Skeletal muscle tissue (tissue), 4 donors: ENCODE results near the gene TSEN2. TPM values are rescaled to one million over a fixed set of nuclear protein-coding genes. Genes with fewer than 3 reads are reported as not detected.
"Not testable (repeated sequence)": the region's sequence is repeated elsewhere in the genome, so short reads cannot be mapped to it uniquely, and the experiment has no call there.

Experiments used
- H3K27ac ChIP-seq: one replicate; pipeline ENCODE4 v1.7.0; 2013; ENCODE audit warnings: mild to moderate bottlenecking, low read depth, low read length, inconsistent platforms
- H3K27me3 ChIP-seq, 3 donors: one replicate each; pipeline ENCODE4 v1.7.0; 2013; ENCODE audit warnings: low read length in 3 of 3; ENCODE audit not compliant: control insufficient read depth in 3 of 3, insufficient read depth in 3 of 3
- H3K36me3 ChIP-seq, 3 donors: one replicate each; pipeline ENCODE4 v1.7.0; 2013; ENCODE audit warnings: low read length in 3 of 3; ENCODE audit not compliant: control insufficient read depth in 3 of 3, insufficient read depth in 3 of 3
- H3K4me1 ChIP-seq, 3 donors: one replicate each; pipeline ENCODE4 v1.7.0; 2013; ENCODE audit warnings: low read length in 3 of 3, mild to moderate bottlenecking in 3 of 3; ENCODE audit not compliant: control insufficient read depth in 3 of 3, insufficient read depth in 3 of 3
- H3K4me3 ChIP-seq, 3 donors: one replicate each; pipeline ENCODE4 v1.7.0; 2013; ENCODE audit warnings: low read length in 3 of 3
- H3K9ac ChIP-seq, 3 donors: one replicate each; pipeline ENCODE4 v1.7.0; 2013; ENCODE audit warnings: low read length in 3 of 3, mild to moderate bottlenecking in 3 of 3, moderate library complexity in 2 of 3, low read depth in 1 of 3
- H3K9me3 ChIP-seq, 3 donors: one replicate each; pipeline ENCODE4 v1.7.0; 2013; ENCODE audit warnings: low read length in 3 of 3; ENCODE audit not compliant: control insufficient read depth in 3 of 3
- total RNA-seq: library from RNA; depleted of rRNA; stranded (reverse); fragments of >200 nt; gene quantifications from one replicate; pipeline ENCODE4 v1.2.3, GENCODE V29; 2014
- donor health status: Osteomylitis.

The TSEN2 gene
- total RNA-seq, 1 donor from 2014 or later: 15.1 TPM

DNA sequence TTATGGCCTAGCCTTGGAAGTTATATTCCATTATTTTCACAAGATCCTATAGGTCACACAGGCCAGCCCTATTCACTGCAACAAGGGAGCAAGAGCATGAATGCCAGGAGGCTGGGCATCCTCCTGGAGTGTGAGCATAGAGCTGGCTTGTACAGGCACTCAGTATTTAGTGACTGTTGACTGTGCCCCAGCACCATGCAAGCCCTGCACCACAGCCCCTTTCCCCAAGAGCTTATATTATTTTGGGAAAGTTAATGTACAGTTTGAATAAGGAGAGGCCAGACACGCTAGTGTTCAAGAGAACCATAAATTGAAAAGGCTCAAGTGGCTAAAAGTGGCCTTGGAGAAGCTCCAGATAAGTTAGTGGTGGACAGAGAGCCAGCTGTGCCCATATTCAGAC, 32.3 kb upstream of the TSEN2 start:
- H3K27me3 ChIP-seq: peaks cover 0 to 3% (median 0%) of the 10 kb centered on the region in 3 donors
- H3K4me1 ChIP-seq: no peaks in the 10 kb centered on the region
- H3K4me3 ChIP-seq: no peak overlapping the region
- no peak overlapping the region for H3K27ac ChIP-seq
- H3K36me3 ChIP-seq: no peaks in the 10 kb centered on the region
- peaks cover 0 to 4% (median 0%) of the 10 kb centered on the region in 3 donors for H3K9me3 ChIP-seq
- no peak overlapping the region for H3K9ac ChIP-seq

DNA sequence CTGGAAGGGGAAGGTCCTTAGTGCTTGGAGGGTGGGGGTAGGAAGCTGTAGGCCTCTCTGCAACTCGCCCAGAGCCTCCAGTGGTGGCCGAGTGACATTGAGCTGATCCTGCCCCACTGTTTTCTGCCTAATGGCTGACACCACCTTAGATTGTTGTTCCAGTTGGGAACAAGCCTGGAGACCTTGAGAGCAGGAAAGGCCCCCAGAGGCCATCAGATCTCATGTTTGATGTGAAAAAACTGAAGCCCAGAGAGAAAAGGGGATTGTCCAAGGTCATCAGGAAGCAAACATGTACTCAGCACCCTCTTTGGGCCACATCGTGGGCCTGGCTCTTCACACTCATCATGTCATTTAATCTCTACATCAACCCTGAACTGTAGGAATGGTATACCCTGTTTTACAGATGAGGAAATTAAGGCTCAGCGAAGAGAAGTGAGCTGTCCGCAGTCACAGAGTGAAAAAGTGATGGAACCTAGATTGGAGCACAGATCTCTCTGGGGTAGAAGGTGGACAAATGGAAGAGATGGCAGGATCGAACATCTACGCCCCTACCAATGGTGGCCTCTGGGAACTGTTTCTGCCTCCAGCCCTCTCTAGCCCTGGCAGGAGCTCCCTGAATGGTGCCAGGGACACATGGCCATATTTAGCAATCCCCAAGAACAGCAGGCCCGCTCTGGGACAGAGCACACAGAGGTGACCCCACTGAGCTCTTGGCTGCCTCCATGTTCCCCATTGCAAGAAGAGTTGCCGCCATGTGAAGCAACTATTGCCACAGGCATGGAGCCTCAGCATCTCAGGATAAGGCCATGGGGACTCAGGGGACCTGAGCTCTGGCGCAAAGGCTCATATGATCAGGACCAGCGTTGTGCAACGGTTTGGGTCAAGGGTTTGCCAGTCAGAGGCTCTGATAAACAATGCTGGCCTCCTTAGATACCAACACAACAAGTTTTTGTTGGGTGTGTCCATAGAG, 31.6 kb upstream of the TSEN2 start:
- no peaks in the 10 kb centered on the region for H3K4me1 ChIP-seq
- no peak overlapping the region for H3K27ac ChIP-seq
- peaks cover 0 to 4% (median 0%) of the 10 kb centered on the region in 3 donors for H3K9me3 ChIP-seq
- no peak overlapping the region for H3K4me3 ChIP-seq
- H3K9ac ChIP-seq: no peak overlapping the region
- peaks cover 0 to 3% (median 0%) of the 10 kb centered on the region in 3 donors for H3K27me3 ChIP-seq
- H3K36me3 ChIP-seq: no peaks in the 10 kb centered on the region

DNA sequence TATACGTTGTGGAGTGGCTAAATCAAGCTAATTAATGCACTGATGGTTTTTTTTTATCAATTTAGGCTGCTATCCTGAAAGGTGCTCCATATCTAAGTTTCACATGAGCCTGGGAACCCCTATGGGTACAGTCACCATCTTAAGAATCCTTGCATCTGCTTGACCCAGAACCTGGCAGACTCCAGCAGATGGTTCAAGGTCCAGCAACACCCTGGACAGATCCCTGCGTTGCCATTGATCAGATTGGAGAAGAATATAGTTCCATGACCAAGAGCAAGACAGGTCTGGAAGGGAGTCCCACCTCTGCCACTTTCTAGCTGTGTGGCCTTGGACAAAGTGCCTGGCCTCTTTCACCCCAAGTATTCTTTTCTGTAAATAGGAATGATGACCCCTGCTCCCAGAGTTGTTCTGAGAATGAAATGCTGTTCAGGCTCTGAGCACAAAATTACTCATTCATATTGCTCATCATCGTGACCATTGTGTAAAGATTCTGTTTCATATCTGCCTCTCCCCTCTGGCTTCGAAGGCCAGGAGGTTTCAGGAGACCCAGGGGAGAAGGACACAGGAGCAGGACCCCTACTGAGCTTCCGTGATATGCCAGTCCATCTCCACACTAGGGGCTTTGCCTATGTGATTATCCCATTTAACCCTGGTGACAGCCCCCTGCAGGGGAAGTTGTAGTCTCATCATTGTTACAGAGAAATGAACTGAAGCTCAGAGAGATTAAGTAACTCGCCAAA, 30.0 kb upstream of the TSEN2 start:
- Histone ChIP-seq H3K27me3 (peaks cover 0 to 3% (median 0%) of the 10 kb centered on the region in 3 donors), H3K9ac (no peak overlapping the region), H3K9me3 (peaks cover 0 to 4% (median 0%) of the 10 kb centered on the region in 3 donors), H3K4me1 (no peaks in the 10 kb centered on the region), H3K4me3 (no peak overlapping the region), H3K36me3 (no peaks in the 10 kb centered on the region), H3K27ac (no peak overlapping the region)

DNA sequence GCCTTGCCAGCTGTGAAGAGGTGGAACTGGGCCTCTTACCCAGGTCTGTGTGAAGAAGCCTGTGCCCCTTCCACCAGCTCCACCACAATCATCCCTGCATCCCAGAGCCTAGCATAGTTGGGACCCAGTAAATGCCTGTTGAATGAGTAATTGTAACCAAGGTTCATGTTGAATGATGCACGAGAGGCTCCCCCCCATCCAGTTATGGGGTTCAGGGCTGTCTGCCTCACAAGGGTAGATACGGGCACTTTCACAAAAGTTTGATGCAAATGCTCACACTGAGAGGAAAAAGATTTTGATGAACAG, 29.5 kb upstream of the TSEN2 start:
- Histone ChIP-seq H3K27me3 (peaks cover 0 to 2% (median 0%) of the 10 kb centered on the region in 3 donors), H3K36me3 (no peaks in the 10 kb centered on the region), H3K9me3 (peaks cover 0 to 4% (median 0%) of the 10 kb centered on the region in 3 donors), H3K4me1 (no peaks in the 10 kb centered on the region), H3K4me3 (no peak overlapping the region), H3K9ac (no peak overlapping the region), H3K27ac (no peak overlapping the region)

DNA sequence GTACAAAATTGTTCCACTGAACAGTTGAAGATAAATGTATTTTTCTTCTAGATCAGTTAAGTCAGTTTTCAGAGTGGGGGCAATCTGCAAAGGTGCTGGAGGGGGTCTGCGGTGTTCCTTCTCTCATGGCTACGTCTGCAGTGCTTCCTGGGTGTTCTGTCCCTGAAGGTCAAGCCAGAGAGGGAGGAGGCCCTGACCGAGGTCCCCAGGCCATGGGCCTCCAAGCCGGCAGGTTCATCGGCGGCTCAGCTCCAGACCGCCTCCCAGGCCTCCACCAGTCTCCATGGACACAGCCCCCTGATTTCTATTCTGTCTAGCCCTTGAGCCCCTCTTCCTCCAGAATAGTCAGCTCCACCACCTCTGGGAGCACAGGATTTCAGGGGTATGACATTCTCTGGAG, 28.5 kb upstream of the TSEN2 start:
- H3K4me3 ChIP-seq: no peak overlapping the region
- H3K27me3 ChIP-seq: no peaks in the 10 kb centered on the region
- H3K4me1 ChIP-seq: no peaks in the 10 kb centered on the region
- H3K27ac ChIP-seq: no peak overlapping the region
- no peak overlapping the region for H3K9ac ChIP-seq
- H3K36me3 ChIP-seq: no peaks in the 10 kb centered on the region
- peaks cover 0 to 4% (median 0%) of the 10 kb centered on the region in 3 donors for H3K9me3 ChIP-seq

DNA sequence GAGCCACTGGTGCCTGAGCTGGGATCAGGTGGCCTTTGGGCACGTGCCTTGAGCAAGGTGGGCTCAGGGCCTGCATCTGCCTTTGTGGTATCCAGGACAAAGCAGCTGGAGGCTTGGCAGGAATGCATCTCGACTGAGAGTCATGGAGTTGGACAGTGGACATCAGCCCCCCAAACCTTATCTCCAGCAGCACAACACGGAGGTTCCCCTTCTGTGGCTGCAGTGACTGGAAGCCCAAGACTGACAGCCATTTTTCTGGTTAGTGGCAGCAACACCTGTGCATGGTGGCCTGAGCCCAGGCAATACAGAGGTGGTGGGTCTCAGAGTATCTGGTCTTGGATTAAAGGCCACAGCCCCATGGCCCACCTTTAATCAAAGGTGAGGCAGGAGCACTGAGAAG, 27.8 kb upstream of the TSEN2 start:
- Histone ChIP-seq H3K9ac (no peak overlapping the region), H3K27me3 (no peaks in the 10 kb centered on the region), H3K36me3 (no peaks in the 10 kb centered on the region), H3K9me3 (peaks cover 0 to 3% (median 0%) of the 10 kb centered on the region in 3 donors), H3K27ac (no peak overlapping the region), H3K4me1 (no peaks in the 10 kb centered on the region), H3K4me3 (no peak overlapping the region)

DNA sequence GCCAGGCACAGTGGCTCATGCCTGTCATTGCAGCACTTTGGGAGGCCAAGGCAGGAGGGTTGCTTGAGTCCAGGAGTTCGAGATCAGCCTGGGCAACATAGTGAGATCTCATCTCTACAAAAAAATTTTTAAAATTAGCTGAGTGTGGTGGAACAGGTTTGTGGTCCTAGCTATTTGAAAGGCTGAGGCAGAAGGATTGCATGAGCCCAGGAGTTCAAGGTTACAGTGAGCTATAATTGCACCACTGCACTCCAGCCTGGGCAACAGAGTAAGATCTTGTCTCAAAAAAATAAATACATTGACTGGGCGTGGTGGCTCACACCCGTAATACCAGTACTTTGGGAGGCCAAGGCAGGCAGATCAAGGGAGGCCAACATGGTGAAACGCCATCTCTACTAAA, 26.9 kb upstream of the TSEN2 start:
- not testable (repeated sequence) for H3K36me3 ChIP-seq, H3K27me3 ChIP-seq, H3K27ac ChIP-seq, H3K9ac ChIP-seq, H3K4me3 ChIP-seq, H3K4me1 ChIP-seq, H3K9me3 ChIP-seq

DNA sequence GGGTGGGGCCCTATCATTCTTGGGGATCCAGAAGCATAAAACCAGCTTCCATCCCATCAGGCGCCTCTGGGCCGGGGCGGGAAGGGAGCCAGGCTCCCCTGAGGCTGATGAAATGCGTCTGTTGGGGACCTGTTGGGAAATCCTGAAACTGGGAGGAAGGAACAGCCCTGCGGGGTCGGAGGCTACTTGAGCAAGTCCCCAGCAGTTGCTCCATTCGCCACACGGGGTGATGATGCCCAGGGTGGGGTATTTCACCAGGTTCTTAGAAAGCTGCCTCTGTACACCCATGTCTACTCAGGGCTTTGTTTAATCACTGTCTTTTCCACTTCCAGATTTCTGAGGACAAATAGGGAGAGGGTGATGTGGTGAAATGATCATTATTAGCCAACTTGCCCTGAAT, 25.4 kb upstream of the TSEN2 start:
- H3K36me3 ChIP-seq: no peaks in the 10 kb centered on the region
- H3K27me3 ChIP-seq: no peaks in the 10 kb centered on the region

DNA sequence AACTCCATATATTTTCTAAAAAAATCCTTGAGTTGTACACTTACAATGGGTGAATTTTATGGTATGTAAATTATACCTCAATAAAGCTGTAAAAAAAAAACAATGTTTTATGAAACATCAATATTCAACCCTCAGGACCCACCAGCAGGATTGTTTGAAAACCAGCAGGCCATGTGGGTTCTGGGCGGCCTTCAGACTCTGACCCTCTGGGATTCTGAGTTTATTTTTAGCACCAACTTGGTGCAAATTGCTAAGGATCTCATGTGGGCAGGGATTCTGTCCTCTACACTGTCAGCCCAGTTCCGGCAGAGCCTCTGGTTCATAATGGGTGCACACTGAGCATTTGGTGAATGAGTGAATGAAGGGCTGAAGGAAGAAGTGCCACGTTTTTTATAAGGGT, 24.2 kb upstream of the TSEN2 start:
- Histone ChIP-seq H3K9ac (no peak overlapping the region), H3K36me3 (no peaks in the 10 kb centered on the region), H3K27ac (no peak overlapping the region), H3K27me3 (no peaks in the 10 kb centered on the region), H3K4me3 (no peak overlapping the region), H3K9me3 (no peaks in the 10 kb centered on the region), H3K4me1 (peaks cover 0 to 6% (median 4%) of the 10 kb centered on the region in 3 donors)

More for the DNA sequence above, 25.4 kb upstream of the TSEN2 start:
- no peaks in the 10 kb centered on the region for H3K9me3 ChIP-seq
- no peak overlapping the region for H3K4me3 ChIP-seq
- no peak overlapping the region for H3K27ac ChIP-seq
- no peak overlapping the region for H3K9ac ChIP-seq
- H3K4me1 ChIP-seq: peaks cover 0 to 6% (median 4%) of the 10 kb centered on the region in 3 donors

DNA sequence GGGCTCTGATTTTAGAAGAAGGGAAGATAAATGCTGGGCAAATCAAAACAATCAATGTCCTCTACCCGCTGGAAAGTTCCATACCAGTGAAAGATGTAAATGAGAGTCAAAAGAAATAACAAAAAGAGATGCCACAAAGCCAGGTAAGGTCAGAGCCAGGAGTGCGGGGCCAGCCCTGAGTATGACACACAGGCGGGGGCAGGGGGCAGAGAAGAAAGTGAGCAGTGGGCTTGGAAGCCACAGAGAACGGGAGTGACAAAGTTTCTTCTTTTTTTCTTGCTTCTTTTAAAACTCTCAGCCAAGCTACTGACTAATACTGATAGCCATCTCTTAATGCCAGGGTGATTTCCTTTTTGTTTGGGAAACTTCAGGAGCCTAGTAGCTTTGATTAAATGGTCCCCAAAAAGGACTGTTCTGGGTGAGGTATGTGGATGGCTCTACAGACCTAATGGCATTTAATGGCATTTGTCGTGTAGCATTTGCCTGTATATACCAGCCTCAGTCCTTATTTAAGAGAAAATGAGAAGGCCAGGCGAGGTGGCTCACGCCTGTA, 23.1 kb upstream of the TSEN2 start:
- Histone ChIP-seq H3K4me3 (no peak overlapping the region), H3K9me3 (no peaks in the 10 kb centered on the region), H3K9ac (no peak overlapping the region), H3K27me3 (no peaks in the 10 kb centered on the region), H3K36me3 (no peaks in the 10 kb centered on the region), H3K4me1 (peaks cover 2 to 6% (median 4%) of the 10 kb centered on the region in 3 donors), H3K27ac (no peak overlapping the region)
